Neuronal stem cell (in vitro differentiated cells): ENCODE results near the gene CREBL2.
"Not testable (repeated sequence)": the region's sequence is repeated elsewhere in the genome, so short reads cannot be mapped to it uniquely, and the experiment has no call there.

ENCODE experiments used
- DNase-seq: peaks from one replicate; pipeline ENCODE4 v3.0.0-alpha.2; 2013; ENCODE audit warnings: low spot score
- H2AFZ ChIP-seq: one replicate; pipeline ENCODE4 v1.6.1; 2013; ENCODE audit warnings: mild to moderate bottlenecking, low read length, inconsistent platforms
- H2AK5ac ChIP-seq: 2 replicates; pipeline ENCODE4 v1.6.1; 2013; ENCODE audit warnings: low read depth, mild to moderate bottlenecking, inconsistent platforms, low read length, moderate library complexity, mixed read lengths
- H2BK120ac ChIP-seq: 2 replicates; pipeline ENCODE4 v1.6.1; 2013; ENCODE audit warnings: low read depth, mild to moderate bottlenecking, inconsistent platforms, low read length, moderate library complexity, mixed read lengths
- H2BK12ac ChIP-seq: one replicate; pipeline ENCODE4 v1.6.1; 2013; ENCODE audit warnings: low read length, inconsistent platforms
- H2BK15ac ChIP-seq: 2 replicates; pipeline ENCODE4 v1.6.1; 2013; ENCODE audit warnings: mild to moderate bottlenecking, low read length, inconsistent platforms, mixed read lengths
- H2BK5ac ChIP-seq: one replicate; pipeline ENCODE4 v1.6.1; 2013; ENCODE audit warnings: inconsistent platforms, mild to moderate bottlenecking, low read length, moderate library complexity
- H3K14ac ChIP-seq: one replicate; pipeline ENCODE4 v1.6.1; 2013; ENCODE audit warnings: low read length, inconsistent platforms
- H3K18ac ChIP-seq: 2 replicates; pipeline ENCODE4 v1.6.1; 2013; ENCODE audit warnings: low read length, inconsistent platforms
- H3K23ac ChIP-seq: 2 replicates; pipeline ENCODE4 v1.6.1; 2013; ENCODE audit warnings: low read depth, mild to moderate bottlenecking, mixed read lengths, low read length, inconsistent platforms; ENCODE audit not compliant: poor library complexity
- H3K27ac ChIP-seq: replicated peaks from 3 replicates; pipeline ENCODE4 v1.5.1; 2013; ENCODE audit warnings: low read length, inconsistent platforms
- H3K27me3 ChIP-seq, 3 experiments: 2 replicates each; pipeline ENCODE4 v1.6.1; 2013; ENCODE audit warnings: low read length in 3 of 3, mild to moderate bottlenecking in 2 of 3, inconsistent platforms in 1 of 3, low read depth in 1 of 3, mixed read lengths in 1 of 3, moderate library complexity in 1 of 3; ENCODE audit not compliant: control insufficient read depth in 3 of 3, insufficient read depth in 3 of 3
- H3K36me3 ChIP-seq, 2 donors: replicated peaks in 1 of 2; 2 replicates each; pipeline ENCODE4 v1.6.1; 2013; ENCODE audit warnings: low read length in 2 of 2; ENCODE audit not compliant: control insufficient read depth in 2 of 2, insufficient read depth in 2 of 2
- H3K4ac ChIP-seq: 2 replicates; pipeline ENCODE4 v1.6.1; 2013; ENCODE audit warnings: inconsistent platforms, mild to moderate bottlenecking, low read length, moderate library complexity
- H3K4me1 ChIP-seq, 2 donors: 1 replicate in 1 of 2; 2 replicates in 1 of 2; pipeline ENCODE4 v1.6.1; 2013; ENCODE audit warnings: low read length in 2 of 2, low read depth in 1 of 2; ENCODE audit not compliant: control insufficient read depth in 2 of 2, insufficient read depth in 1 of 2
- H3K4me2 ChIP-seq: one replicate; pipeline ENCODE4 v1.6.1; 2013; ENCODE audit warnings: mild to moderate bottlenecking, low read length, inconsistent platforms; ENCODE audit not compliant: insufficient read depth, poor library complexity, severe bottlenecking
- H3K4me3 ChIP-seq, 2 donors: 2 replicates each; pipeline ENCODE4 v1.5.1; 2013; ENCODE audit warnings: low read length in 2 of 2, mild to moderate bottlenecking in 2 of 2, inconsistent platforms in 1 of 2, moderate library complexity in 1 of 2
- H3K79me1 ChIP-seq: one replicate; pipeline ENCODE4 v1.6.1; 2013; ENCODE audit warnings: low read depth, mild to moderate bottlenecking, inconsistent platforms, low read length, moderate library complexity
- H3K9ac ChIP-seq: one replicate; pipeline ENCODE4 v1.6.1; 2013; ENCODE audit warnings: mild to moderate bottlenecking, low read depth, low read length, inconsistent platforms; ENCODE audit not compliant: poor library complexity
- H3K9me3 ChIP-seq, 2 donors: replicated peaks in 1 of 2; 2 replicates each; pipeline versions ENCODE3 to v1.6.1; 2013; ENCODE audit warnings: low read length in 2 of 2, mild to moderate bottlenecking in 2 of 2, inconsistent platforms in 1 of 2, low read depth in 1 of 2, mixed read lengths in 1 of 2, moderate library complexity in 1 of 2; ENCODE audit not compliant: control insufficient read depth in 2 of 2, insufficient read depth in 1 of 2
- H4K8ac ChIP-seq: one replicate; pipeline ENCODE4 v1.6.1; 2013; ENCODE audit warnings: low read depth, mild to moderate bottlenecking, inconsistent platforms, low read length, moderate library complexity
- H4K91ac ChIP-seq: one replicate; pipeline ENCODE4 v1.6.1; 2013; ENCODE audit warnings: low read length, low read depth, mild to moderate bottlenecking, inconsistent platforms; ENCODE audit not compliant: poor library complexity
- WGBS, 2 donors: extraction: QIAGEN DNeasy Blood & Tissue Kit; methylation state at CpG; one replicate each; pipeline ENCODE4 v1.1.7; 2013; ENCODE audit warnings: missing lambda C conversion rate in 2 of 2, mixed read lengths in 1 of 2; ENCODE audit not compliant: insufficient read length in 2 of 2, insufficient replicate concordance in 1 of 2; ENCODE audit errors: extremely low coverage in 2 of 2; 5-methylcytosine and 5-hydroxymethylcytosine counted together

Gene CREBL2

DNA sequence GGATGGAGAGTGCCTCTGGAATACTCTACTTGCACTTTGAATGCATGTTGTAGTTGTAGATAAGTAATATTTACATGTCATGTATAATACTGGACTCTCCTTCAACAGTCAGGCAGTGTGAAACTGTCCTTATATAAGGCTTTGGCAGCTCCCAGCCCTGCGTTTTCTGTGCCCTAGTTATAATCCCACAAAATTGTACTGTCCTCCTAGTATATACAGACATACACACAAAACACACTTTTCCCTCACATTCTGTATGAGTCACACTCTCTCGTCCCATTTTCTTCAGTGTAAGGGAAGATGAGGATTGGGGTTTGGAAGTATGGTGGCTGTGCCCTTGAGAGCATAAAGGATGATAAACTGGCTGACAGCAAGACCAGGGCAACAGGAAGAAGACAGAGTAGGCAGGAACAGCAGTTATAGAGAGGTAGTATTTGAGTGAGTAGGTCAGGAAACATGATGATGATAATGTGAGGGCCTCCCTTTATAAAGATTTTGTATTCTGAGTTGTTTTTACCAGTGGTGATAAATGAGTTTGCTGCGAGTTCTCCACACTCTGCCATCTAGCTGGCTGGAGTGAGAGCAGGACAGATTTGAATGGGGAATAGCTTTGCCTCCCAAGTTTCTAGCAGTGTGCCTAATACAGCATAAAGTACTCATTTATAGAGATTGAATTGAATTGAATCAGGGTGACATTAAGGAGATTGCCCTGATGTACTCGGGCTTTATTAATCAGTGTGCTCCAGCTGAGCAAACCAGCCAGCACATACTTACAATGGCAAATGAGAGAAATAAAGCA is 5.0 kb downstream of the CREBL2 start:
- no peak overlapping the region for H3K18ac ChIP-seq
- H3K4me3 ChIP-seq = no peak overlapping the region
- H3K4me1 ChIP-seq = peaks cover 0 to 3% of the 10 kb centered on the region in 2 donors
- no peak overlapping the region for H4K8ac ChIP-seq
- no peak overlapping the region for H2BK5ac ChIP-seq
- H3K23ac ChIP-seq = no peak overlapping the region
- peaks cover 2 to 7% of the 10 kb centered on the region in 2 donors for H3K9me3 ChIP-seq
- no peak overlapping the region for H3K4me2 ChIP-seq
- no peaks in the 10 kb centered on the region for H3K27me3 ChIP-seq
- no CpG with 5 or more reads among the region's 4 CpGs for WGBS, 2 donors
- H3K79me1 ChIP-seq = peaks cover 1% of the 10 kb centered on the region
- H2BK12ac ChIP-seq = no peak overlapping the region
- H2AK5ac ChIP-seq = no peak overlapping the region
- no peak overlapping the region for H2AFZ ChIP-seq
- no peak overlapping the region for H3K9ac ChIP-seq
- H2BK15ac ChIP-seq = no peak overlapping the region
- H4K91ac ChIP-seq = no peak overlapping the region
- no peak overlapping the region for H3K4ac ChIP-seq
- H3K14ac ChIP-seq = no peak overlapping the region
- DNase-seq = no peak
- H3K27ac ChIP-seq = no peak overlapping the region
- no peak overlapping the region for H2BK120ac ChIP-seq
- peaks cover 0 to 4% of the 10 kb centered on the region in 2 donors for H3K36me3 ChIP-seq

- H3K9me3 ChIP-seq, H3K4me3 ChIP-seq, H3K14ac ChIP-seq, H4K8ac ChIP-seq, H3K18ac ChIP-seq, H2BK15ac ChIP-seq, H3K4me2 ChIP-seq, H3K4ac ChIP-seq, H3K9ac ChIP-seq, H2BK5ac ChIP-seq, H3K36me3 ChIP-seq, H2AFZ ChIP-seq, H2BK12ac ChIP-seq, H2AK5ac ChIP-seq, DNase-seq, H3K79me1 ChIP-seq, H3K4me1 ChIP-seq, H2BK120ac ChIP-seq, H4K91ac ChIP-seq, H3K27me3 ChIP-seq, H3K23ac ChIP-seq, H3K27ac ChIP-seq: not testable (repeated sequence)
- WGBS, 2 donors = no CpG with 5 or more reads among the region's 23 CpGs
Measured at GRCh38 chr12:12618064-12618463, 6.4 kb downstream of the CREBL2 start.

GRCh38 chr12:12620730-12621315 is 9.1 kb downstream of the CREBL2 start:
- H3K36me3 ChIP-seq = peaks cover 0 to 5% of the 10 kb centered on the region in 2 donors
- peaks cover 0 to 4% of the 10 kb centered on the region in 2 donors for H3K4me1 ChIP-seq
- H2BK120ac ChIP-seq = no peak overlapping the region
- H2BK12ac ChIP-seq = no peak overlapping the region
- no peaks in the 10 kb centered on the region for H3K27me3 ChIP-seq
- no peak overlapping the region for H4K91ac ChIP-seq
- no peak overlapping the region for H3K14ac ChIP-seq
- no peak overlapping the region for H3K4me2 ChIP-seq
- no peak overlapping the region for H3K23ac ChIP-seq
- no peak overlapping the region for H2AK5ac ChIP-seq
- no peak overlapping the region for H2BK15ac ChIP-seq
- no peak overlapping the region for H2BK5ac ChIP-seq
- no peak overlapping the region for H3K4me3 ChIP-seq
- no CpG with 5 or more reads among the region's 6 CpGs for WGBS, 2 donors
- peaks cover 2 to 25% of the 10 kb centered on the region in 2 donors for H3K9me3 ChIP-seq
- H2AFZ ChIP-seq = no peak overlapping the region
- H4K8ac ChIP-seq = no peak overlapping the region
- no peak overlapping the region for H3K9ac ChIP-seq
- H3K18ac ChIP-seq = no peak overlapping the region
- no peaks in the 10 kb centered on the region for H3K79me1 ChIP-seq
- no peak overlapping the region for H3K4ac ChIP-seq
- no peak for DNase-seq
- H3K27ac ChIP-seq = no peak overlapping the region

DNA sequence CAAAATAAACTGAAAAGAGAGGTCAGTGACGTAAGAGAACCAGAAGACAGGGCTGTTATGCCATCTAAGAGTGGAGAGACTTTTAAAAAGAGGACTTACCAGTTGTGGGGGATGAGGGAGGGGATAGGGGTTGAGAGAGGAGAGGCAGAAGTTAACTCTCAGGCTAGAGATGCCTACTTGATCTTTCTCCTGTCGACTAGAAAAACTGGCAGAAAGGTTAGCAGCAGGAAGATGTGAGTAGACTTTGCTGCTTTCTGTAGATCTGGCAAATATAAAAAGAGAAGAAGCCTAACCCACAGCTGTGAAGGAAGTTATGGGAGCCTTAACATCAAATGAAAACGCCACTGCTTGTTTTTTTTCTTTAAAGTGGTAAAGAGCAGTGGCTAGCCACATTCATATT is 10.7 kb downstream of the CREBL2 start:
- Histone ChIP-seq H3K4me2 (no peak overlapping the region), H2AK5ac (no peak overlapping the region), H3K36me3 (peaks cover 0 to 5% of the 10 kb centered on the region in 2 donors), H2BK120ac (no peak overlapping the region), H3K9me3 (peaks cover 2 to 25% of the 10 kb centered on the region in 2 donors), H3K14ac (no peak overlapping the region), H3K4ac (no peak overlapping the region), H3K4me3 (no peak overlapping the region), H3K4me1 (peaks cover 0 to 4% of the 10 kb centered on the region in 2 donors), H3K27me3 (no peaks in the 10 kb centered on the region), H4K91ac (no peak overlapping the region), H3K9ac (no peak overlapping the region), H4K8ac (no peak overlapping the region), H3K23ac (no peak overlapping the region), H2BK5ac (no peak overlapping the region), H2BK12ac (no peak overlapping the region), H2AFZ (no peak overlapping the region), H3K27ac (no peak overlapping the region), H3K18ac (no peak overlapping the region), H3K79me1 (no peaks in the 10 kb centered on the region), H2BK15ac (no peak overlapping the region)
- no CpG with 5 or more reads among the region's 3 CpGs for WGBS, 2 donors
- DNase-seq = no peak
